CD1c-positive myeloid dendritic cell (primary cell): ENCODE data around the gene TBCK.

Experiments used
- DNase-seq: peaks from one replicate; pipeline ENCODE4 v3.0.0-alpha.2; 2016; ENCODE audit errors: extremely low spot score

Gene TBCK

GRCh38 chr4:106041294-106042002 lies 274.6 kb downstream of the TBCK start:
- no peak for DNase-seq

GRCh38 chr4:106039796-106040195 lies 276.2 kb downstream of the TBCK start:
- DNase-seq: no peak

- DNase-seq: no peak
These were observed 277.1 kb downstream of the TBCK start for GRCh38 chr4:106038908-106039307.

GRCh38 chr4:106038012-106038411 lies 278.0 kb downstream of the TBCK start:
- no peak for DNase-seq

- no peak for DNase-seq
These were observed 279.2 kb downstream of the TBCK start for GRCh38 chr4:106036848-106037247.

- DNase-seq: no peak
These were observed 279.7 kb downstream of the TBCK start for GRCh38 chr4:106036334-106036733.

GRCh38 chr4:106035204-106035603 lies 280.8 kb downstream of the TBCK start:
- no peak for DNase-seq

- no peak for DNase-seq
These were observed 281.3 kb downstream of the TBCK start for GRCh38 chr4:106034751-106035150.

- DNase-seq: no peak
These were observed 281.8 kb downstream of the TBCK start for GRCh38 chr4:106034220-106034619.

- DNase-seq: no peak
These were observed 282.5 kb downstream of the TBCK start for GRCh38 chr4:106033469-106033868.

GRCh38 chr4:106032851-106033286 lies 283.1 kb downstream of the TBCK start:
- no peak for DNase-seq

GRCh38 chr4:106022454-106022853 lies 293.6 kb downstream of the TBCK start:
- DNase-seq: no peak

GRCh38 chr4:106021737-106022410 lies 294.1 kb downstream of the TBCK start:
- DNase-seq: no peak

- no peak for DNase-seq
These were observed 296.2 kb downstream of the TBCK start for GRCh38 chr4:106019771-106020170.

GRCh38 chr4:106017975-106018374 lies 298.0 kb downstream of the TBCK start:
- no peak for DNase-seq

- no peak for DNase-seq
These were observed 304.6 kb downstream of the TBCK start for GRCh38 chr4:106011387-106011786.

- DNase-seq: no peak
These were observed 305.2 kb downstream of the TBCK start for GRCh38 chr4:106010761-106011160.

GRCh38 chr4:106002994-106003393 lies 313.0 kb downstream of the TBCK start:
- DNase-seq: no peak

- DNase-seq: no peak
These were observed 317.6 kb downstream of the TBCK start for GRCh38 chr4:105998171-105999063.

GRCh38 chr4:105996845-105997244 lies 319.2 kb downstream of the TBCK start:
- DNase-seq: no peak

- no peak for DNase-seq
These were observed 321.0 kb downstream of the TBCK start for GRCh38 chr4:105994841-105995501.

GRCh38 chr4:105994061-105994460 lies 321.9 kb downstream of the TBCK start:
- DNase-seq: no peak
